ENCODE measurements around the gene CHD2.

CHD2 gene

DNA sequence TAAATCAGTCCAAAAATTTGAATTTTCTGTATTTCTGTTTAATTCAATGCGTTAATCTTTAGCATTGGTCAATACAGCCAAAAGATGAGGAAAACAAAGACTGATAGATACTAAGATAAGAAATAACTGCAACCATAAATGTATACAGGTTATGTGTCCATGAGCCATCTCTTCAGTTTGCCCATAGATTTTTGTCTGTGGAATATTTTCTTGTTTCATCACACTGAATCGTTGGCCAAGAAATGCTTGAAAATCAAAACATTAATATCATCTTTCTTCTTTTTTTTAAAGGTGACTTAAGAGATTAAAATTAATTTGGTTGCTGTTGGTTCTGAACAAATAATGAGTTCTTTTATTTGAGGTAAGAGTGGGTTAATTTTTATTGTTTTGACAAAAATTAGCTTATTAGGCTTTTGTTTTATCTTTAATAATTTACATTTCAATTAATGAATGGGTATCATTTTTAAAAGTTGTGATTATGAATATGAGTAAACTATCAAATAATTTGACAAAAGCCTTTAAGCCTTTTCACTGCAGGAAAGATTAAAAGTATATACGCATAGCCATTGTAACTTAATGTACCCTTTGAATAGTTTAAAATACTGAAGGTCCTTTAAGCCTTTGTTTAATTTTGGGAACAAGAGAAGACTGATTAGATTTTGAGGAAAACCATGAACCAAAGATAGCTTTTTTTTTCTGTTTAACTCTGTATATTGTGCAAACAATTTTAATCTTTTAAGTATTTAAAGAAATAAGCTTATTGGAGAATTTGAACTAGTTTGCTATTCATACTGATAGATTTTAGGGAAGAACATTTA, 14.7 kb upstream of the CHD2 start:
- DNase-seq (ENCODE audit: low read depth), result no peak
- H3K4me3 ChIP-seq (ENCODE audit: low read depth, low read length), result peak overlapping the region; percentile 96
- TF ChIP-seq, protein P1, sequence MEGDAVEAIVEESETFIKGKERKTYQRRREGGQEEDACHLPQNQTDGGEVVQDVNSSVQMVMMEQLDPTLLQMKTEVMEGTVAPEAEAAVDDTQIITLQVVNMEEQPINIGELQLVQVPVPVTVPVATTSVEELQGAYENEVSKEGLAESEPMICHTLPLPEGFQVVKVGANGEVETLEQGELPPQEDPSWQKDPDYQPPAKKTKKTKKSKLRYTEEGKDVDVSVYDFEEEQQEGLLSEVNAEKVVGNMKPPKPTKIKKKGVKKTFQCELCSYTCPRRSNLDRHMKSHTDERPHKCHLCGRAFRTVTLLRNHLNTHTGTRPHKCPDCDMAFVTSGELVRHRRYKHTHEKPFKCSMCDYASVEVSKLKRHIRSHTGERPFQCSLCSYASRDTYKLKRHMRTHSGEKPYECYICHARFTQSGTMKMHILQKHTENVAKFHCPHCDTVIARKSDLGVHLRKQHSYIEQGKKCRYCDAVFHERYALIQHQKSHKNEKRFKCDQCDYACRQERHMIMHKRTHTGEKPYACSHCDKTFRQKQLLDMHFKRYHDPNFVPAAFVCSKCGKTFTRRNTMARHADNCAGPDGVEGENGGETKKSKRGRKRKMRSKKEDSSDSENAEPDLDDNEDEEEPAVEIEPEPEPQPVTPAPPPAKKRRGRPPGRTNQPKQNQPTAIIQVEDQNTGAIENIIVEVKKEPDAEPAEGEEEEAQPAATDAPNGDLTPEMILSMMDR (IDR thresholded peaks at IDR 0.05; ENCODE audit: low read depth, low read length, missing control alignments), result no peak

- no peak overlapping the region for H3K4me3 ChIP-seq (ENCODE audit: low read depth, low read length)
- TF ChIP-seq, protein P1 (IDR thresholded peaks at IDR 0.05; ENCODE audit: low read depth, low read length, missing control alignments), result no peak
- DNase-seq (ENCODE audit: low read depth), result no peak
Observed at GRCh38 chr15:92886042-92886537, 14.0 kb upstream of the CHD2 start.

DNA sequence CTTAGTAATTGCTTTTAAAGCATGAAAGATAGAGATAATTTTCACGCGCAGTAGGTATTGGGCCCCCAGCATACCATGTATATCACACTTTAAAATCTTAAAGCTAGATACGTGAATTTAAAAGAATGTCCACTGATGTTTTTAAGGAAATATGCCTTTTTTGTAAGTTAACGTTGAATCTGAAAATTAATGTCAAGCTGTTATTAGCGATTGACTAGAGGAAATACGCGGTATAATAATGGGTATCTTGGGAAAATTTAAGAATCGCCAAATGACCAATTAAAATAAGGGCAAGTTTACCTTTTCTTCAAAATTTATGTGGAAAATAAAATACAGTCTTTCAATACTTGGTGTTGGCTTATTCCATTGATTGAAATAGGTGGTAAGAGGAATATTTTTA, 13.3 kb upstream of the CHD2 start:
- H3K4me3 ChIP-seq (ENCODE audit: low read depth, low read length), result no peak overlapping the region
- no peak for DNase-seq (ENCODE audit: low read depth)
- TF ChIP-seq, protein P1 (IDR thresholded peaks at IDR 0.05; ENCODE audit: low read depth, low read length, missing control alignments), result no peak

GRCh38 chr15:92887869-92888268, 12.3 kb upstream of the CHD2 start:
- DNase-seq (ENCODE audit: low read depth), result no peak
- H3K4me3 ChIP-seq (ENCODE audit: low read depth, low read length), result no peak overlapping the region
- TF ChIP-seq, protein P1 (IDR thresholded peaks at IDR 0.05; ENCODE audit: low read depth, low read length, missing control alignments), result no peak

GRCh38 chr15:92889390-92890107, 10.6 kb upstream of the CHD2 start:
- DNase-seq (ENCODE audit: low read depth), result no peak
- TF ChIP-seq, protein P1 (IDR thresholded peaks at IDR 0.05; ENCODE audit: low read depth, low read length, missing control alignments), result no peak
- H3K4me3 ChIP-seq (ENCODE audit: low read depth, low read length), result no peak overlapping the region

DNA sequence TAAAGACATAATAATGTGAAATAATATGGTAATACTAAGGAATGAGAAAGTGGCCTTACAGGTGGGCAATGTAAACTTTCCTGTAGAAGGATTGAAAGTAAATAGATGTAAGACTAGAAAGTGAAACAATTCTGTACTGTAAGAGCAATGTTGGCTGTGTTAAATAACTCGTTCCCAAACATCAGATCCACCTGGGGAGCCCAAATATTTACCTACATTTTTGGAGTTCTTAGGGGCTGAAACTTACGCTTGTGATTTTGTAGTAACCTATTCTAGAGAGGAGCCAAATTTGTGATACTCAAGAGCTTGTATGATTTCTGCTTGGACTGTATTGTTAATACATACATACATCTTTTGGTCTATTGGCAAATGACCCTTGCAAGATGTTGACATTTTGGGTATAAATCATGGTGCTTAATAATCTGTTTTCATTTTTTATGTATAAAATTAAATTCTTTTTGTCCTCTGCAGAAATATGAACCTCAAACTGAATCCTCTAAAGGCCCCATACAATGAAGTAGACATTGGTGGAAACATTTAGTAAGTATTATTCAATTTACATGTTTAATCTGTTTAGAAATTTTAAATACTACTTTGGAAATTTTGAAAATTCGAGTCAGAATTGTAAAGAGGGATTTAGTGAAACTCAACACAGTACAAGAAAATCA, 8.5 kb upstream of the CHD2 start:
- no peak for DNase-seq (ENCODE audit: low read depth)
- no peak overlapping the region for H3K4me3 ChIP-seq (ENCODE audit: low read depth, low read length)
- TF ChIP-seq, protein P1 (IDR thresholded peaks at IDR 0.05; ENCODE audit: low read depth, low read length, missing control alignments), result no peak
